Cerebellar nuclear complex (tissue), 1 donor: ENCODE measurements around the gene AZI2.

Experiments used
- DNase-seq, 2 experiments: peaks; one replicate each; lab custom pipeline; 2025; lab: John Stamatoyannopoulos, UW

AZI2 gene

GRCh38 chr3:28348629-28349468 lies at the start of gene AZI2, which contains the start of gene ZCWPW2:
Gene AZI2 (minus strand): TSS chr3:28348824. CDS start chr3:28340617, 8,207 bp downstream.
Gene ZCWPW2 (plus strand): TSS chr3:28348721. CDS start chr3:28413069, 64,348 bp downstream.
- peak; percentile 18 to 70 for DNase-seq

GRCh38 chr3:28388978-28389377 lies 40.4 kb upstream of the AZI2 start:
- DNase-seq: no peak

- no peak for DNase-seq
These were observed 37.4 kb upstream of the AZI2 start for GRCh38 chr3:28386049-28386448.

GRCh38 chr3:28376424-28376823 lies 27.8 kb upstream of the AZI2 start:
- DNase-seq: no peak

GRCh38 chr3:28349469-28350000 lies 911 bp upstream of the AZI2 start:
- no peak for DNase-seq

- peak in 1 of 2 experiments; percentile 46 for DNase-seq
These were observed 377 bp downstream of the AZI2 start for GRCh38 chr3:28348265-28348628.

- DNase-seq: no peak
These were observed 1.0 kb downstream of the AZI2 start for GRCh38 chr3:28347374-28348264.

GRCh38 chr3:28345690-28346089 lies 2.9 kb downstream of the AZI2 start:
- DNase-seq: no peak

- no peak for DNase-seq
These were observed 5.5 kb downstream of the AZI2 start for GRCh38 chr3:28343144-28343543.

- DNase-seq: no peak
These were observed 11.4 kb downstream of the AZI2 start for GRCh38 chr3:28337230-28337629.

- DNase-seq: no peak
These were observed 13.4 kb downstream of the AZI2 start for GRCh38 chr3:28335246-28335645.

GRCh38 chr3:28334552-28334951 lies 14.1 kb downstream of the AZI2 start:
- no peak for DNase-seq

- DNase-seq: no peak
These were observed 20.2 kb downstream of the AZI2 start for GRCh38 chr3:28328188-28329151.

- no peak for DNase-seq
These were observed 22.1 kb downstream of the AZI2 start for GRCh38 chr3:28326458-28326926.

GRCh38 chr3:28322464-28322863 lies 26.2 kb downstream of the AZI2 start:
- no peak for DNase-seq

- no peak for DNase-seq
These were observed 27.6 kb downstream of the AZI2 start for GRCh38 chr3:28320981-28321380.

GRCh38 chr3:28317438-28318022 lies 31.1 kb downstream of the AZI2 start:
- no peak for DNase-seq

- DNase-seq: no peak
These were observed 32.4 kb downstream of the AZI2 start for GRCh38 chr3:28316226-28316625.

- no peak for DNase-seq
These were observed 32.9 kb downstream of the AZI2 start for GRCh38 chr3:28315711-28316110.

- no peak for DNase-seq
These were observed 40.4 kb downstream of the AZI2 start for GRCh38 chr3:28308196-28308595.

- DNase-seq: no peak
These were observed 46.9 kb downstream of the AZI2 start for GRCh38 chr3:28301688-28302087.
